ENCODE measurements around the gene ARHGAP15. TPM values are rescaled to one million over a fixed set of nuclear protein-coding genes. Genes with fewer than 3 reads are reported as not detected.
A peak's percentile ranks its signal among the peaks of the same experiment; 100 is the strongest.

Gene ARHGAP15
- total RNA-seq, 1 donor from 2014 or later, result not detected

GRCh38 chr2:143429932-143430679 is 300.9 kb downstream of the ARHGAP15 start:
- no peak overlapping the region for H3K4me3 Mint-ChIP-seq (ENCODE audit: unreplicated experiment)
- H3K79me2 ChIP-seq (ENCODE audit: insufficient read depth, low read length), result no peaks in the 10 kb centered on the region
- H3K36me3 ChIP-seq (ENCODE audit: insufficient read depth, low read length), result no peaks in the 10 kb centered on the region
- TF ChIP-seq EZH2 (IDR thresholded peaks at IDR 0.05; ENCODE audit: insufficient read depth, low read length), result no peak
- TF ChIP-seq, protein P1, sequence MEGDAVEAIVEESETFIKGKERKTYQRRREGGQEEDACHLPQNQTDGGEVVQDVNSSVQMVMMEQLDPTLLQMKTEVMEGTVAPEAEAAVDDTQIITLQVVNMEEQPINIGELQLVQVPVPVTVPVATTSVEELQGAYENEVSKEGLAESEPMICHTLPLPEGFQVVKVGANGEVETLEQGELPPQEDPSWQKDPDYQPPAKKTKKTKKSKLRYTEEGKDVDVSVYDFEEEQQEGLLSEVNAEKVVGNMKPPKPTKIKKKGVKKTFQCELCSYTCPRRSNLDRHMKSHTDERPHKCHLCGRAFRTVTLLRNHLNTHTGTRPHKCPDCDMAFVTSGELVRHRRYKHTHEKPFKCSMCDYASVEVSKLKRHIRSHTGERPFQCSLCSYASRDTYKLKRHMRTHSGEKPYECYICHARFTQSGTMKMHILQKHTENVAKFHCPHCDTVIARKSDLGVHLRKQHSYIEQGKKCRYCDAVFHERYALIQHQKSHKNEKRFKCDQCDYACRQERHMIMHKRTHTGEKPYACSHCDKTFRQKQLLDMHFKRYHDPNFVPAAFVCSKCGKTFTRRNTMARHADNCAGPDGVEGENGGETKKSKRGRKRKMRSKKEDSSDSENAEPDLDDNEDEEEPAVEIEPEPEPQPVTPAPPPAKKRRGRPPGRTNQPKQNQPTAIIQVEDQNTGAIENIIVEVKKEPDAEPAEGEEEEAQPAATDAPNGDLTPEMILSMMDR (IDR thresholded peaks at IDR 0.05; ENCODE audit: insufficient read depth, low read depth, low read length), result no peak
- no peak overlapping the region for H3K27ac Mint-ChIP-seq (ENCODE audit: unreplicated experiment)
- no peak overlapping the region for H3K27ac ChIP-seq (ENCODE audit: low read depth, low read length)
- H3K4me1 Mint-ChIP-seq (ENCODE audit: low read depth, unreplicated experiment), result peaks cover 12% of the 10 kb centered on the region
- no peaks in the 10 kb centered on the region for H3K27me3 Mint-ChIP-seq (ENCODE audit: low read depth, unreplicated experiment)
- peak; percentile 87 for FAIRE-seq
- no peaks in the 10 kb centered on the region for H3K9me3 ChIP-seq (ENCODE audit: insufficient read depth, low read depth, low read length)
- H3K27me3 ChIP-seq (ENCODE audit: insufficient read depth, low read length), result no peaks in the 10 kb centered on the region
- H4K20me1 ChIP-seq (ENCODE audit: insufficient read depth, low read length), result no peaks in the 10 kb centered on the region
- H3K4me1 ChIP-seq (ENCODE audit: insufficient read depth, low read length), result peaks cover 6% of the 10 kb centered on the region
- no peak overlapping the region for H3K4me2 ChIP-seq (ENCODE audit: low read length)
- DNase-seq (ENCODE audit: low read depth), result peak; percentile 57
- H3K9ac ChIP-seq (ENCODE audit: low read length), result no peak overlapping the region
- no peak overlapping the region for H3K4me3 ChIP-seq (ENCODE audit: insufficient read depth, low read depth, low read length)
- H3K36me3 Mint-ChIP-seq (ENCODE audit: low read depth, unreplicated experiment), result no peaks in the 10 kb centered on the region
- H3K9me3 Mint-ChIP-seq (ENCODE audit: unreplicated experiment), result no peaks in the 10 kb centered on the region
- no peak overlapping the region for H2AFZ ChIP-seq (ENCODE audit: low read depth, low read length)

DNA sequence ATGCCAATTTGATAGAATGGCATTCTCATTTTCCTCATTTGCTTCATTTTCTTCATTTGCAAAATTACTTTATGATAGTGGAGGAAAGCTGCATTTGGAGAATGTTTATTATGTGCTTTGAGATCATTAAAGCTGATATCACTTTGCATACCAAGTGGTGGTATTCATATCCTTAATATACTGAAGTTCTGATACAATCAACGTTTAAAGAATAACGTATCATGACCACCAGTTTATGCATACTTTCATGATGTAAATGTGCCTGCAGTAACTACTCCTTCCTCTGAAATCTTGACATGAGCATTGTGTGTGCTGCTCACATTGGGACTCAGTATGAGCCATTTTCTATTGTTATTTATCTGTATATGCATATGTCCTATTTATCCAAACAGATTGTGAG is 302.1 kb downstream of the ARHGAP15 start:
- Histone ChIP-seq H3K9me3 (ENCODE audit: insufficient read depth, low read depth, low read length) (no peaks in the 10 kb centered on the region), H2AFZ (ENCODE audit: low read depth, low read length) (peak overlapping the region; percentile 4), H3K4me1 (ENCODE audit: insufficient read depth, low read length) (no peaks in the 10 kb centered on the region), H4K20me1 (ENCODE audit: insufficient read depth, low read length) (no peaks in the 10 kb centered on the region), H3K9ac (ENCODE audit: low read length) (no peak overlapping the region), H3K4me3 (ENCODE audit: insufficient read depth, low read depth, low read length) (no peak overlapping the region), H3K27ac (ENCODE audit: low read depth, low read length) (no peak overlapping the region), H3K4me2 (ENCODE audit: low read length) (no peak overlapping the region), H3K36me3 (ENCODE audit: insufficient read depth, low read length) (no peaks in the 10 kb centered on the region), H3K79me2 (ENCODE audit: insufficient read depth, low read length) (no peaks in the 10 kb centered on the region), H3K27me3 (ENCODE audit: insufficient read depth, low read length) (no peaks in the 10 kb centered on the region)
- TF ChIP-seq, protein P1 (IDR thresholded peaks at IDR 0.05; ENCODE audit: insufficient read depth, low read depth, low read length), result no peak
- no peak for TF ChIP-seq EZH2 (IDR thresholded peaks at IDR 0.05; ENCODE audit: insufficient read depth, low read length)
- Mint-ChIP-seq H3K36me3 (ENCODE audit: low read depth, unreplicated experiment) (no peaks in the 10 kb centered on the region), H3K4me3 (ENCODE audit: unreplicated experiment) (no peak overlapping the region), H3K9me3 (ENCODE audit: unreplicated experiment) (no peaks in the 10 kb centered on the region), H3K27ac (ENCODE audit: unreplicated experiment) (no peak overlapping the region), H3K27me3 (ENCODE audit: low read depth, unreplicated experiment) (no peaks in the 10 kb centered on the region), H3K4me1 (ENCODE audit: low read depth, unreplicated experiment) (peaks cover 4% of the 10 kb centered on the region)
- DNase-seq (ENCODE audit: low read depth) (peak; percentile 42), FAIRE-seq (no peak)

DNA sequence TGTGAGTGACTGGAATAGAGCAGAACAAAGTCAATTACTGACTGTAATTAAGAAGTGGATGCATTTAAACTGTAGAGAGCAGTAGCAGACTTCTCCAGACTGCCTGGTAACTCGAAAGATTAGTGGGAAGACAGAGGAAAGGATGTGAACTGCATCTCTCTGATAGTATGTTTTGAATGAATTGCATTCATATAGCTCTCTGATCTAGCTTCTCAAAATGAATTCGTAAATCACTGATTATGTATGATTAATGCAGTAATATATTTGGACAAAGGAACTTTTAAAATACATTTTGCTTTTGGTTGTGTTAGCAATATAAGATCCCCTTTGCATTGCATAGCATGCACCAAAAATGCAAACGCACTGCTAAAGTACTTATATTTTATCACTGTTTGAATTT is 304.0 kb downstream of the ARHGAP15 start:
- H3K4me1 Mint-ChIP-seq (ENCODE audit: low read depth, unreplicated experiment), result no peaks in the 10 kb centered on the region
- H3K27me3 Mint-ChIP-seq (ENCODE audit: low read depth, unreplicated experiment), result no peaks in the 10 kb centered on the region
- H3K36me3 Mint-ChIP-seq (ENCODE audit: low read depth, unreplicated experiment), result no peaks in the 10 kb centered on the region
- no peak overlapping the region for H3K4me3 Mint-ChIP-seq (ENCODE audit: unreplicated experiment)
- Histone ChIP-seq H3K4me3 (ENCODE audit: insufficient read depth, low read depth, low read length) (no peak overlapping the region), H3K4me2 (ENCODE audit: low read length) (no peak overlapping the region), H3K27me3 (ENCODE audit: insufficient read depth, low read length) (no peaks in the 10 kb centered on the region), H4K20me1 (ENCODE audit: insufficient read depth, low read length) (no peaks in the 10 kb centered on the region), H3K79me2 (ENCODE audit: insufficient read depth, low read length) (no peaks in the 10 kb centered on the region), H2AFZ (ENCODE audit: low read depth, low read length) (no peak overlapping the region), H3K36me3 (ENCODE audit: insufficient read depth, low read length) (no peaks in the 10 kb centered on the region), H3K4me1 (ENCODE audit: insufficient read depth, low read length) (no peaks in the 10 kb centered on the region), H3K9ac (ENCODE audit: low read length) (no peak overlapping the region), H3K27ac (ENCODE audit: low read depth, low read length) (no peak overlapping the region), H3K9me3 (ENCODE audit: insufficient read depth, low read depth, low read length) (no peaks in the 10 kb centered on the region)
- TF ChIP-seq EZH2 (IDR thresholded peaks at IDR 0.05; ENCODE audit: insufficient read depth, low read length), result no peak
- TF ChIP-seq, protein P1 (IDR thresholded peaks at IDR 0.05; ENCODE audit: insufficient read depth, low read depth, low read length), result no peak
- no peak for FAIRE-seq
- H3K9me3 Mint-ChIP-seq (ENCODE audit: unreplicated experiment), result no peaks in the 10 kb centered on the region
- no peak overlapping the region for H3K27ac Mint-ChIP-seq (ENCODE audit: unreplicated experiment)
- no peak for DNase-seq (ENCODE audit: low read depth)
